Right atrium auricular region (tissue), 2 donors: ENCODE measurements around the gene CAPN1. TPM values are rescaled to one million over a fixed set of nuclear protein-coding genes. Genes with fewer than 3 reads are reported as not detected.

ENCODE experiments used
- DNase-seq: peaks from one replicate; pipeline ENCODE4 v3.0.0-alpha.2; 2019; ENCODE audit warnings: low spot score
- H3K27ac ChIP-seq, 2 donors: fragments of 200-600 bp; sonication (generic); 1 replicate in 1 of 2; 2 replicates in 1 of 2; pipeline ENCODE4 v1.5.1; 2016 to 2019
- H3K27me3 ChIP-seq, 2 donors: fragments of 200-600 bp; sonication (generic); one replicate each; pipeline versions ENCODE4 v1.5.1 to v1.6.0; 2017 to 2019
- H3K36me3 ChIP-seq: fragments of 200-600 bp; sonication (generic); one replicate; pipeline ENCODE4 v1.5.1; 2016
- H3K4me1 ChIP-seq, 2 donors: fragments of 200-600 bp; sonication (generic); one replicate each; pipeline versions ENCODE4 v1.5.1 to v1.6.0; 2017 to 2019
- H3K4me3 ChIP-seq, 2 donors: fragments of 200-600 bp; sonication (generic); 1 replicate in 1 of 2; 2 replicates in 1 of 2; pipeline ENCODE4 v1.5.1; 2017 to 2019; ENCODE audit warnings: mild to moderate bottlenecking in 1 of 2, moderate library complexity in 1 of 2
- H3K9me3 ChIP-seq, 2 donors: fragments of 200-600 bp; sonication (generic); one replicate each; pipeline ENCODE4 v1.5.1; 2019
- CTCF ChIP-seq, 2 donors: fragments of 200-600 bp; sonication (generic); IDR thresholded peaks; one replicate each; pipeline ENCODE4 v1.5.1; 2019; ENCODE audit warnings: antibody characterized with exemption in 2 of 2
- total RNA-seq, 2 donors: library from RNA; depleted of rRNA; stranded (reverse); fragments of >200 nt; gene quantifications; one replicate each; pipeline ENCODE4 v1.1.0, GENCODE V29; 2016

The CAPN1 gene
- total RNA-seq, 2 donors from 2014 or later: 89.9 to 93.0 TPM

GRCh38 chr11:65212226-65212801, 30.6 kb downstream of the CAPN1 start:
- no peaks in the 10 kb centered on the region for H3K27me3 ChIP-seq
- no peak overlapping the region for H3K27ac ChIP-seq
- no peak for TF ChIP-seq CTCF (IDR thresholded peaks at IDR 0.05)
- peaks cover 43% of the 10 kb centered on the region for H3K36me3 ChIP-seq
- H3K4me3 ChIP-seq: no peak overlapping the region
- no peak for DNase-seq
- no peaks in the 10 kb centered on the region for H3K9me3 ChIP-seq
- no peaks in the 10 kb centered on the region for H3K4me1 ChIP-seq

- Histone ChIP-seq H3K27ac (no peak overlapping the region), H3K9me3 (no peaks in the 10 kb centered on the region), H3K27me3 (no peaks in the 10 kb centered on the region), H3K4me3 (no peak overlapping the region), H3K36me3 (peaks cover 33% of the 10 kb centered on the region), H3K4me1 (no peaks in the 10 kb centered on the region)
- TF ChIP-seq CTCF (IDR thresholded peaks at IDR 0.05): no peak
- DNase-seq: no peak
Observed at GRCh38 chr11:65213322-65214211, 31.8 kb downstream of the CAPN1 start.

- H3K4me3 ChIP-seq: no peak overlapping the region
- peaks cover 25% of the 10 kb centered on the region for H3K36me3 ChIP-seq
- no peaks in the 10 kb centered on the region for H3K9me3 ChIP-seq
- no peak for TF ChIP-seq CTCF (IDR thresholded peaks at IDR 0.05)
- H3K27ac ChIP-seq: no peak overlapping the region
- no peak for DNase-seq
- no peaks in the 10 kb centered on the region for H3K27me3 ChIP-seq
- no peaks in the 10 kb centered on the region for H3K4me1 ChIP-seq
Observed at GRCh38 chr11:65214212-65214845, 32.6 kb downstream of the CAPN1 start.

GRCh38 chr11:65215441-65216076, 33.8 kb downstream of the CAPN1 start:
- Histone ChIP-seq H3K27me3 (no peaks in the 10 kb centered on the region), H3K36me3 (peaks cover 13% of the 10 kb centered on the region), H3K27ac (no peak overlapping the region), H3K4me3 (no peak overlapping the region), H3K4me1 (no peaks in the 10 kb centered on the region), H3K9me3 (no peaks in the 10 kb centered on the region)
- no peak for DNase-seq
- no peak for TF ChIP-seq CTCF (IDR thresholded peaks at IDR 0.05)

- TF ChIP-seq CTCF (IDR thresholded peaks at IDR 0.05): no peak
- no peaks in the 10 kb centered on the region for H3K4me1 ChIP-seq
Observed at GRCh38 chr11:65216830-65217229, 35.1 kb downstream of the CAPN1 start.

More at GRCh38 chr11:65216830-65217229, 35.1 kb downstream of the CAPN1 start:
- no peak for DNase-seq
- no peaks in the 10 kb centered on the region for H3K27me3 ChIP-seq
- no peak overlapping the region for H3K4me3 ChIP-seq
- peaks cover under 1% of the 10 kb centered on the region for H3K36me3 ChIP-seq
- no peaks in the 10 kb centered on the region for H3K9me3 ChIP-seq
- no peak overlapping the region for H3K27ac ChIP-seq
